ENCODE results near the gene LEFTY1.

LEFTY1 gene

DNA sequence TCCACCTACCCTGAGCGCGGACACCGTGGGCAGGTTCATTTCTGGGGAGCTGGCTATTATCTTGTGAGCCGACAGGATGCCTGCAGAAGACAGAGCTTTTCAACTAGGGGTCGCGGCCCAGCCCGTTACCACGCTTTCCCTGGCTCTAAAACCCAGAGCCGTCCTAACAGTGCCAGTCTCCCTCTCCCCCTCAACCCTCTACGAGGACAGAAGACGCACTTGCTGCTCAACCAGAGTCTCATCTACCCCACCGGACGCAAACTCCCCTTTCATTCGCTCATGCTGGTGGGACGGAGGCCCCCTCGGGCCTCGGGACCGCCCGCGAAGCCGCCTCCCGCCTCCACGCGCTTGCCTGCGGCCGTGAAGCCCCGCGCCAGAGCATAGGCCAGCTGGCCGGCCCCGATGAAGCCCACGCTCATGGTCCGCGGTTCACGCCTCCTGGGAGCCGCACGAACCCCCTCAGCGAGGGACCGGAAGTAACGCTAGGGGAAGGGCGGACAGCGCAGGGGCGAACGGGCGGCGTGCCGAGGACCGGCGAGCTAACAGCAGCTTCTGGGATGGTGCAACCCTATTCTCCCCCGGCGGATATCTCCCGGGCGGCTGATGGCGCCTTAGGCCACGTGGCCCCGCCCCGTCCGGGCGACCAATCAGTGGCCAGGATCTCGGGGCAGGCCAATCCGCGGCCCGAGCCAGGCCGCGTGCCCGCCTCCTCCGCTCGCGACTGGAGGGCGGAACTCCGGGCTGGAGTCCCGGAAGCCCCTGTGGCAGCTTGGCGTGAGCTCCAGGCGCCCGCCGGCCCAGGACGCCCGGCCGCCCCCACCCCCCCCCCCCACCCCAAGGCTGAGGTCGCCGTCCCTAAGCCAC lies 35.0 kb upstream of the LEFTY1 start, which contains the start of gene PYCR2:
Gene PYCR2, minus strand, starts transcription at position 559 of the 864 bp plus-strand sequence. Its CDS starts 140 bp downstream, at position 419.
- Histone ChIP-seq H3K27ac (peak within 1 kb of the TSS; percentile 60), H3K27me3 (replicated peaks) (no peaks in the 10 kb centered on the region), H3K4me3 (ENCODE audit: low read depth, low read length) (peak within 1 kb of the TSS; percentile 85), H3K36me3 (replicated peaks) (peaks cover 15% of the 10 kb centered on the region)
- in situ Hi-C loops (cut with HindIII; ENCODE audit: low pct_ligation_motif_present, low sequenced_read_pairs), result no loop called here
- DNase-seq, result peak; percentile 92
- TF ChIP-seq, protein P1, sequence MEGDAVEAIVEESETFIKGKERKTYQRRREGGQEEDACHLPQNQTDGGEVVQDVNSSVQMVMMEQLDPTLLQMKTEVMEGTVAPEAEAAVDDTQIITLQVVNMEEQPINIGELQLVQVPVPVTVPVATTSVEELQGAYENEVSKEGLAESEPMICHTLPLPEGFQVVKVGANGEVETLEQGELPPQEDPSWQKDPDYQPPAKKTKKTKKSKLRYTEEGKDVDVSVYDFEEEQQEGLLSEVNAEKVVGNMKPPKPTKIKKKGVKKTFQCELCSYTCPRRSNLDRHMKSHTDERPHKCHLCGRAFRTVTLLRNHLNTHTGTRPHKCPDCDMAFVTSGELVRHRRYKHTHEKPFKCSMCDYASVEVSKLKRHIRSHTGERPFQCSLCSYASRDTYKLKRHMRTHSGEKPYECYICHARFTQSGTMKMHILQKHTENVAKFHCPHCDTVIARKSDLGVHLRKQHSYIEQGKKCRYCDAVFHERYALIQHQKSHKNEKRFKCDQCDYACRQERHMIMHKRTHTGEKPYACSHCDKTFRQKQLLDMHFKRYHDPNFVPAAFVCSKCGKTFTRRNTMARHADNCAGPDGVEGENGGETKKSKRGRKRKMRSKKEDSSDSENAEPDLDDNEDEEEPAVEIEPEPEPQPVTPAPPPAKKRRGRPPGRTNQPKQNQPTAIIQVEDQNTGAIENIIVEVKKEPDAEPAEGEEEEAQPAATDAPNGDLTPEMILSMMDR (IDR thresholded peaks at IDR 0.05; ENCODE audit: low read depth, low read length, missing control alignments), result no peak

DNA sequence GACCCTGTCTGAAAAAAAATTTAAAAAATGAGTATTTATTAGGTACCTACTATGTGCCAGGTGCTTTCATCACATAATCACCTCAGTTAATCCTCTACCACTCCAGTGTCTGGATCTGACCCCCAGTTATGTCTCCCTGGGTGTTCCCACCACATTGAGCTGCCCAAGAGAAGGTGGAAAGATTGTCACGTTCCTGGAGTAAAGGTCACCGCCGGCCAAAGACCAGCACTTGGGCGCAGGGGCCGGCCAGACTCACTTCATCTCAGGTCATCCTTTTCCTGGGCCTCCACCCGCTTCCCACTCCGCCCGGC lies 34.4 kb upstream of the LEFTY1 start:
- H3K27ac ChIP-seq, result peak overlapping the region; percentile 60
- in situ Hi-C loops (cut with HindIII; ENCODE audit: low pct_ligation_motif_present, low sequenced_read_pairs), result no loop called here
- TF ChIP-seq, protein P1 (IDR thresholded peaks at IDR 0.05; ENCODE audit: low read depth, low read length, missing control alignments), result no peak

DNA sequence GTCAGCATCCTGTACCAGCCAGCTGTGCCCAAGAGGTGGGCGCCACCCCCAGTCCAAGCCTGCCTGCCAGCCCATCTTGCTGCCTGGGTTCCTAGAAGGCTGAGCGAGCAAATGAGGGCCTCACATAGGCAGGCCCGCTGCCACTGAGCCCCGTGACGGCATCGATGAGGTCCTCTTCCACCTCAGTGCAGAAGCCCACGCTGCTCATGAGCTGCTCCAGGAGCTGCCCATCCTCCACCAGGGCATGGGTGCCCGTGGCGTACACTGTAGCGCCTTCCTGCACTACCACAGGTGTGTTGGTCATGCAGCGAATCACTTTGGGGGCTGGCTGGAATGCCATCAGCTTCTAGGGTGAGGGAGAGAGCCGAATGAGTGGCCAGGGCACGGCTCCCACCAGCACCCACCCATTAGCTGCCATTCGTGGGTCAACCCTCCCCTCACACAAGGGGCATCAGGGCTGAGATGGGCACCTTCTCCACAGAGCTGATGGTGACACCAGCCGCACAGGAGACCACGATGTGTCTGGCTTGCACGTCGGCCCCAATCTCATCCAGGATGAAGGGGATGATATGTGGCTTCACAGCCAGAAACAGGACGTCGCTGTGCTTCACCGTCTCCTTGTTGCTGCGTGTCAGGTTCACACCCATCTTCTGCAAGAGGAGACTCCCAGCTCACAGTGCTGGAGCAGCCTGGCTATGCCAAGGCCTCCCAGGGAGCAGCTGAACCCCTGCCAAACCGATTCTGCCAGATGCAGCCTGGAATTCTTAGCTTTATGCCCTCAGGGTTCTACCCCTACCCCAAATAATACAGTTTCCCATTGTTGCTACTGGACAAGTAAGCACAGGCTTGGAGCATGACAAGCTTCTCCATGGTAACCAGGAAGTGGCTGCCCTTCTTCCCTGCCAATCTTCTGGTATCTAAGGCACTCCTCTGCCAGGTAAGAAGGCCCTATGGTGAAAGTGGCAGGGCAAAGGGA lies 33.1 kb upstream of the LEFTY1 start:
- Histone ChIP-seq H3K36me3 (replicated peaks) (peaks cover 29% of the 10 kb centered on the region), H3K27me3 (replicated peaks) (no peaks in the 10 kb centered on the region), H3K4me3 (ENCODE audit: low read depth, low read length) (no peak overlapping the region), H3K27ac (no peak overlapping the region)
- no peak for DNase-seq
- TF ChIP-seq, protein P1 (IDR thresholded peaks at IDR 0.05; ENCODE audit: low read depth, low read length, missing control alignments), result no peak
- in situ Hi-C loops (cut with HindIII; ENCODE audit: low pct_ligation_motif_present, low sequenced_read_pairs), result no loop called here

More for the DNA sequence above, 34.4 kb upstream of the LEFTY1 start:
- Histone ChIP-seq H3K4me3 (ENCODE audit: low read depth, low read length) (peak overlapping the region; percentile 85), H3K27me3 (replicated peaks) (no peaks in the 10 kb centered on the region), H3K36me3 (replicated peaks) (peaks cover 19% of the 10 kb centered on the region)
- no peak for DNase-seq

DNA sequence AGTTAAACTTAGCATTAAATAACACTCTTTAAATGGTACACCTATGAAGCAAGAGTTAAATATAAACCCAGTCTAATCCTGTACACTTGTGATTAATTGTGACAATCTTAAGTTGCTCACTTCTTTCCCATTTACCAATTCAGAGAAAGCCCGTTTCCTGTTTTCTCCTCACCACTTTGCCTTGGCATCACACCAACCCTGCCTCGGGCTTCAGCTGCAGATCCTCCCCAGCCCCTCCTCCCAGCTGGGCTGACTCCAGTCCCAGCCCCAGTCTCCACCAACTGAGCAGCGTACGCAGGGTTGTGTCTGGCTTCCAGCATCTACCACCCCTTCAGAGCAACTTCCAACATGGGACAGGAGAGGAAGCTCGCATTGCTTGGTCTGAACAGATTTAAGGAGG lies 31.0 kb upstream of the LEFTY1 start:
- Histone ChIP-seq H3K36me3 (replicated peaks) (peaks cover 30% of the 10 kb centered on the region), H3K4me3 (ENCODE audit: low read depth, low read length) (no peak overlapping the region)
- DNase-seq, result no peak

DNA sequence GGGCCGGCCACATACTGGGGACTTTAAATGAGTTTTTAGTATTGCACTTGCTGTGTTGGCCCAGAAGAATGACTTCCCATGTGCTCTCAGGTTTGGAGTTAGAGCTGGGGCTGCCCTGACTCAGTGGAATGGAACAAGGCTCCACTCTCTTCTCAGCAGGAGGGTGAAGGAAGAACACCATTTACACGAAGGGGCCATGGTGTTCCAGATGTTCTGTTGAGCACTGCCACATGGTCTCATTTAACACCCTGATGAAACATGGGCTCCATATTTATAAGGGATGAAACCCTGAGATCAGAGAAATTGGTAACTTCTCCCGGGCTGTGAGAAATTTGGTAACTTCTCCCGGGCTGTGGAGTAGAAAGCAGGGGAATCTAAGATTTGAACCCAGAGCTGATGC lies 29.3 kb upstream of the LEFTY1 start:
- Histone ChIP-seq H3K36me3 (replicated peaks) (peaks cover 30% of the 10 kb centered on the region), H3K27ac (no peak overlapping the region), H3K27me3 (replicated peaks) (no peaks in the 10 kb centered on the region), H3K4me3 (ENCODE audit: low read depth, low read length) (no peak overlapping the region)
- no peak for DNase-seq
- TF ChIP-seq, protein P1 (IDR thresholded peaks at IDR 0.05; ENCODE audit: low read depth, low read length, missing control alignments), result no peak
- in situ Hi-C loops (cut with HindIII; ENCODE audit: low pct_ligation_motif_present, low sequenced_read_pairs), result no loop called here

More for the DNA sequence above, 31.0 kb upstream of the LEFTY1 start:
- in situ Hi-C loops (cut with HindIII; ENCODE audit: low pct_ligation_motif_present, low sequenced_read_pairs), result no loop called here
- H3K27ac ChIP-seq, result no peak overlapping the region
- H3K27me3 ChIP-seq (replicated peaks), result no peaks in the 10 kb centered on the region
- TF ChIP-seq, protein P1 (IDR thresholded peaks at IDR 0.05; ENCODE audit: low read depth, low read length, missing control alignments), result no peak
